IMR-90 (cell line): ENCODE results near the gene PPARD. TPM values are rescaled to one million over a fixed set of nuclear protein-coding genes. Genes with fewer than 3 reads are reported as not detected.

ENCODE experiments used
- ATAC-seq: fragments of 200-7000 bp; cut with Tn5 transposase; 2 replicates; pipeline ENCODE4 v1.9.1; 2020; ENCODE audit warnings: low read depth, mild to moderate bottlenecking, moderate library complexity
- BruUV-seq: library from RNA; stranded (reverse); fragments of 400-500 nt; replicated peaks from 2 replicates; lab custom pipeline; 2021; lab: Mats Ljungman, UMichigan
- CTCF ChIA-PET: fragments of 300-600 bp; formaldehyde crosslinking; extraction: SDS; loops from one replicate; lab custom pipeline; 2021; ENCODE audit warnings: antibody characterized with exemption; lab: Yijun Ruan, JAX
- POLR2A ChIA-PET: fragments of 300-600 bp; sonication (Branson Sonifier 250); formaldehyde crosslinking; loops from one replicate; lab custom pipeline; 2022; ENCODE audit warnings: antibody characterized with exemption; ENCODE audit not compliant: unreplicated experiment; lab: Charles Lee
- DNase-seq: peaks from one replicate; pipeline ENCODE4 v3.0.0; 2013
- H2AFZ ChIP-seq: replicated peaks from 2 replicates; pipeline ENCODE3; 2013; ENCODE audit warnings: low read length, mild to moderate bottlenecking; ENCODE audit not compliant: poor library complexity
- H2AK5ac ChIP-seq: 2 replicates; pipeline ENCODE4 v1.6.1; 2013; ENCODE audit warnings: low read depth, low read length, inconsistent platforms
- H2AK9ac ChIP-seq: replicated peaks from 2 replicates; pipeline ENCODE3; 2013; ENCODE audit warnings: mild to moderate bottlenecking, low read depth, low read length, moderate library complexity; ENCODE audit not compliant: poor library complexity
- H2BK120ac ChIP-seq: 2 replicates; pipeline ENCODE4 v1.6.1; 2013; ENCODE audit warnings: low read depth, low read length, inconsistent platforms
- H2BK15ac ChIP-seq: 3 replicates; pipeline ENCODE4 v1.6.1; 2013; ENCODE audit warnings: low read depth, low read length, inconsistent platforms
- H2BK20ac ChIP-seq: 2 replicates; pipeline ENCODE4 v1.6.1; 2013; ENCODE audit warnings: low read depth, mild to moderate bottlenecking, inconsistent platforms, low read length, moderate library complexity
- H2BK5ac ChIP-seq: 2 replicates; pipeline ENCODE4 v1.6.1; 2013; ENCODE audit warnings: mild to moderate bottlenecking, low read depth, low read length, inconsistent platforms; ENCODE audit not compliant: poor library complexity, severe bottlenecking
- H3K14ac ChIP-seq: replicated peaks from 2 replicates; pipeline ENCODE4 v1.6.1; 2013; ENCODE audit warnings: low read depth, low read length, inconsistent platforms
- H3K18ac ChIP-seq: 2 replicates; pipeline ENCODE4 v1.6.1; 2013; ENCODE audit warnings: low read depth, low read length, control low read depth
- H3K23ac ChIP-seq: 2 replicates; pipeline ENCODE4 v1.6.1; 2013; ENCODE audit warnings: low read depth, low read length, inconsistent platforms
- H3K27ac ChIP-seq: 2 replicates; pipeline ENCODE4 v1.5.1; 2013; ENCODE audit warnings: mild to moderate bottlenecking, control low read depth, low read length; ENCODE audit not compliant: insufficient read depth
- H3K27me3 ChIP-seq: 2 replicates; pipeline ENCODE4 v1.6.1; 2013; ENCODE audit warnings: low read length; ENCODE audit not compliant: control insufficient read depth, insufficient read depth
- H3K36me3 ChIP-seq: 2 replicates; pipeline ENCODE4 v1.6.1; 2013; ENCODE audit warnings: low read length, mixed read lengths; ENCODE audit not compliant: control insufficient read depth, insufficient read depth
- H3K4ac ChIP-seq: 2 replicates; pipeline ENCODE4 v1.6.1; 2013; ENCODE audit warnings: low read depth, low read length, inconsistent platforms
- H3K4me1 ChIP-seq: 2 replicates; pipeline ENCODE4 v1.6.1; 2013; ENCODE audit warnings: low read length, mixed read lengths; ENCODE audit not compliant: control insufficient read depth, insufficient read depth
- H3K4me2 ChIP-seq: 2 replicates; pipeline ENCODE4 v1.6.1; 2013; ENCODE audit warnings: low read depth, mild to moderate bottlenecking, control low read depth, low read length, moderate library complexity
- H3K4me3 ChIP-seq: 2 replicates; pipeline ENCODE4 v1.5.1; 2013; ENCODE audit warnings: low read depth, mild to moderate bottlenecking, control low read depth, low read length, moderate library complexity; ENCODE audit not compliant: insufficient read depth
- H3K56ac ChIP-seq: 2 replicates; pipeline ENCODE4 v1.6.1; 2013; ENCODE audit warnings: low read length, inconsistent platforms; ENCODE audit not compliant: insufficient read depth; ENCODE audit errors: extremely low read depth
- H3K79me1 ChIP-seq, 2 experiments: 2 replicates each; pipeline ENCODE4 v1.6.1; 2013; ENCODE audit warnings: low read length in 2 of 2, inconsistent platforms in 1 of 2, low read depth in 1 of 2
- H3K9ac ChIP-seq: 2 replicates; pipeline ENCODE4 v1.6.1; 2013; ENCODE audit warnings: low read depth, low read length, control low read depth
- H3K9me1 ChIP-seq: 2 replicates; pipeline ENCODE4 v1.6.1; 2013; ENCODE audit warnings: low read length, inconsistent platforms; ENCODE audit not compliant: insufficient read depth
- H3K9me3 ChIP-seq: 2 replicates; pipeline ENCODE4 v1.6.1; 2013; ENCODE audit warnings: low read length; ENCODE audit not compliant: control insufficient read depth, insufficient read depth
- H4K20me1 ChIP-seq: 2 replicates; pipeline ENCODE4 v1.6.1; 2013; ENCODE audit warnings: low read length, inconsistent platforms; ENCODE audit not compliant: insufficient read depth
- H4K5ac ChIP-seq: 2 replicates; pipeline ENCODE4 v1.6.1; 2013; ENCODE audit warnings: mild to moderate bottlenecking, low read depth, low read length, control low read depth
- H4K8ac ChIP-seq, 2 experiments: 2 replicates each; pipeline ENCODE4 v1.6.1; 2013; ENCODE audit warnings: low read depth in 2 of 2, low read length in 2 of 2, control low read depth in 1 of 2, inconsistent platforms in 1 of 2
- H4K91ac ChIP-seq: 2 replicates; pipeline ENCODE4 v1.6.1; 2013; ENCODE audit warnings: low read depth, low read length, inconsistent platforms; ENCODE audit not compliant: insufficient read depth
- CEBPB ChIP-seq: IDR thresholded peaks from 2 replicates; pipeline ENCODE4 v1.6.1; 2012; ENCODE audit warnings: low read depth, low read length, improper control_type of control experiment
- CHD1 ChIP-seq: IDR thresholded peaks from 2 replicates; pipeline ENCODE4 v1.6.1; 2012; ENCODE audit warnings: low read depth, low read length, improper control_type of control experiment
- POLR2A ChIP-seq: IDR thresholded peaks from 2 replicates; pipeline ENCODE4 v1.6.1; 2012; ENCODE audit warnings: mild to moderate bottlenecking, low read depth, low read length
- RCOR1 ChIP-seq: IDR thresholded peaks from 2 replicates; pipeline ENCODE4 v1.6.1; 2012; ENCODE audit warnings: mild to moderate bottlenecking, low read length, improper control_type of control experiment; ENCODE audit not compliant: insufficient replicate concordance
- SMC3 ChIP-seq: fragments of 150-350 bp; IDR thresholded peaks from 2 replicates; pipeline ENCODE4 v1.6.1; 2016; ENCODE audit warnings: low read depth, mild to moderate bottlenecking, antibody characterized with exemption, low read length, moderate library complexity
- WGBS, 2 experiments: methylation state at CpG; one replicate each; pipeline versions ENCODE4 v1.1.5 to v1.1.7; 2013; ENCODE audit warnings: missing lambda C conversion rate in 2 of 2; ENCODE audit not compliant: insufficient read length in 1 of 2; ENCODE audit errors: extremely low coverage in 2 of 2; 5-methylcytosine and 5-hydroxymethylcytosine counted together
- dilution Hi-C: fragments of 300-500 bp; cut with HindIII; formaldehyde crosslinking; loops from one replicate; pipeline ENCODE4 v1.14.3; 2018; ENCODE audit warnings: low sequenced_read_pairs; ENCODE audit not compliant: unreplicated experiment
- in situ Hi-C: fragments of 300-500 bp; cut with MboI; formaldehyde crosslinking; loops from 3 replicates; pipeline ENCODE4 v1.14.3; 2019; ENCODE audit warnings: low sequenced_read_pairs, inconsistent platforms, mixed read lengths
- intact Hi-C: fragments of 100-400 bp; cut with micrococcal nuclease; formaldehyde crosslinking; loops from 2 replicates; pipeline ENCODE4 v1.10.0; 2022
- polyA plus RNA-seq, 3 experiments: library from polyadenylated mRNA; depleted of rRNA; stranded (reverse); fragments of >200 nt; gene quantifications; 2 replicates each; pipeline ENCODE4 v1.2.3, GENCODE V29; 2012; ENCODE audit warnings: low replicate concordance in 1 of 3
- total RNA-seq: library from RNA; depleted of rRNA; stranded (reverse); fragments of >200 nt; gene quantifications from 2 replicates; pipeline ENCODE4 v1.2.3, GENCODE V29; 2012

PPARD gene
- total and polyA plus RNA-seq, 2 of the 4 experiments (the other 2 are of a cell fraction) = 10.4 to 69.0 TPM

- in situ Hi-C loops = loop anchor here (25.0 kb wide), 1 partner anchor 420 kb away; the partner anchor contains the start of gene ARMC12
Observed at GRCh38 chr6:35317483-35318195, 24.7 kb upstream of the PPARD start.

More at GRCh38 chr6:35317483-35318195, 24.7 kb upstream of the PPARD start:
- H3K56ac ChIP-seq = no peak overlapping the region
- H4K8ac ChIP-seq = peak overlapping the region in 1 of 2 experiments; percentile 2; a peak in 1 of 4 replicates
- dilution Hi-C loops = no loop called here
- H3K18ac ChIP-seq = no peak overlapping the region
- H3K4me1 ChIP-seq = peaks cover 2% of the 10 kb centered on the region; the same call in 1 of the 2 replicates
- peak overlapping the region; percentile 60 for H3K4me2 ChIP-seq
- H3K14ac ChIP-seq = no peak overlapping the region
- H3K9me1 ChIP-seq = peaks cover 4% of the 10 kb centered on the region
- no peak overlapping the region for H2BK15ac ChIP-seq
- no peak overlapping the region for H2BK5ac ChIP-seq
- CTCF ChIA-PET = interaction anchor here (1.0 to 1.7 kb wide), 3 partner anchors 11 to 132 kb away, joined by 4 to 10 read pairs (median 9); no protein-coding TSS in a partner anchor
- TF ChIP-seq CHD1 (no peak), SMC3 (no peak), RCOR1 (no peak), POLR2A (no peak), CEBPB (no peak)
- H4K20me1 ChIP-seq = no peaks in the 10 kb centered on the region
- H4K5ac ChIP-seq = no peak overlapping the region
- H3K27ac ChIP-seq = no peak overlapping the region; the same call in 1 of the 2 replicates
- peak overlapping the region; percentile 31; the same call in 1 of the 2 replicates for H3K9ac ChIP-seq
- H3K4me3 ChIP-seq = peak overlapping the region; percentile 35
- H2BK120ac ChIP-seq = no peak overlapping the region
- no peak overlapping the region for H3K4ac ChIP-seq
- H4K91ac ChIP-seq = no peak overlapping the region
- intact Hi-C loops = no loop called here
- H3K23ac ChIP-seq = peak overlapping the region; percentile 76
- peak; percentile 25 for ATAC-seq
- WGBS, 2 experiments = 22% methylated on average over 21 of the region's 28 CpGs; no CpG with 5 or more reads in 1 of the 2 experiments
- H3K79me1 ChIP-seq = no peaks in the 10 kb centered on the region
- H2AK5ac ChIP-seq = no peak overlapping the region
- peaks cover 10% of the 10 kb centered on the region for H3K27me3 ChIP-seq
- no peaks in the 10 kb centered on the region for H3K9me3 ChIP-seq
- POLR2A ChIA-PET = no interaction called here
- no peak overlapping the region for H2BK20ac ChIP-seq
- H2AK9ac ChIP-seq = peak overlapping the region; percentile 25
- H3K36me3 ChIP-seq = no peaks in the 10 kb centered on the region
- no TSS peak for BruUV-seq
- peak overlapping the region; percentile 91 for H2AFZ ChIP-seq
- no peak for DNase-seq
